Measurements from ENCODE around the gene MAD2L2.
A peak's percentile ranks its signal among the peaks of the same experiment; 100 is the strongest.

Gene MAD2L2

GRCh38 chr1:11681071-11681771, at the start of gene MAD2L2:
Gene MAD2L2 (minus strand): TSS chr1:11681148. CDS start chr1:11680601, 547 bp downstream.
- Histone ChIP-seq H3K4me1 (ENCODE audit: control insufficient read depth, insufficient read depth, low read length) (peaks cover 29% of the 10 kb centered on the region), H3K9me3 (ENCODE audit: control insufficient read depth, insufficient read depth, low read length) (no peaks in the 10 kb centered on the region), H3K36me3 (ENCODE audit: control insufficient read depth, insufficient read depth, low read length) (peaks cover 27% of the 10 kb centered on the region), H3K27me3 (ENCODE audit: control insufficient read depth, insufficient read depth, low read length) (no peaks in the 10 kb centered on the region), H3K4me3 (ENCODE audit: low read depth, low read length) (peak within 1 kb of the TSS; percentile 84), H3K9ac (ENCODE audit: low read depth, low read length) (peak within 1 kb of the TSS; percentile 95)

- Histone ChIP-seq H3K27me3 (ENCODE audit: control insufficient read depth, insufficient read depth, low read length) (no peaks in the 10 kb centered on the region), H3K9ac (ENCODE audit: low read depth, low read length) (no peak overlapping the region), H3K9me3 (ENCODE audit: control insufficient read depth, insufficient read depth, low read length) (no peaks in the 10 kb centered on the region)
Observed at GRCh38 chr1:11730429-11730891, 49.5 kb upstream of the MAD2L2 start.

DNA sequence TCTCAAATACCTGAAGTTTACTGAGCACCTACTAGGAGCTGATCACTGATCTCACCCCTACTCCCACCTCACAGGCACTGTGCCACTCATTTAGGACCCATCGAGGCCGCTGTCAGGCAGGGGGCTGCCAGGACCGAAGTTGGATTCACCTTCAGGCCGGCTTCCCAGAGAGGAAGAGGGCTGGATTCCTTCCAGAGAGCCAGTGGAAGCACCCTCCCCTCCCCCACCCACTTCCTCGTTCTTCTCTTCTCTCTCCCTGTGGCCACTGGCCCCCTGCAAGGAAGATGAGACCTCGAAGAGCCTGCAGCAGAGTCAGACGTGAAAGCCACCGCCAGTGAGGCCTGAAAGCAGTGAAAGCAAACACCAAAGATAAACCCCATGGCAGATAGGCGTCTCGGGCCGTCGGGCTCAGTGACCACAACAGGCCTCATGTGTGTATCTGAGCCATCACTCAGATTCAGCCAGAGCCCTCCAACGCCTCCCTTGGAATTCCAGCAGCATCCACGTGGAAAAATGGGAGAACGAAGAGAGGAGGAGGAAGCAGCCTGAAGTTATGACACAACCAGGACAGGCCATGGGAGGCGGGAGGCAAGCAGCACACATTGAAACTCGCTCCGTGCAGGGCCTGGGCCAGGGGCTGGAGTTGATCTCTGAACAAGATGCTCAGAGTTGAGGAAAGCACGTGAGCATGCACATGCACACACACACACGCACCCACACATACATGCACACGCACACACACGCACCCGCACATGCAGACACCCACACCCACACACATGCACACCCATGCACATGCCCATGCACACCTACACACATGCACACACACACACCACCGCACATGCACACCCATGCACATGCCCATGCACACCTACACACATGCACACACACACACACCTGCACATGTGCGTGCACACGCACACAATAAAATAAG, 48.8 kb upstream of the MAD2L2 start:
- Histone ChIP-seq H3K27me3 (ENCODE audit: control insufficient read depth, insufficient read depth, low read length) (no peaks in the 10 kb centered on the region), H3K36me3 (ENCODE audit: control insufficient read depth, insufficient read depth, low read length) (no peaks in the 10 kb centered on the region), H3K4me1 (ENCODE audit: control insufficient read depth, insufficient read depth, low read length) (peaks cover 25% of the 10 kb centered on the region), H3K4me3 (ENCODE audit: low read depth, low read length) (no peak overlapping the region), H3K9me3 (ENCODE audit: control insufficient read depth, insufficient read depth, low read length) (no peaks in the 10 kb centered on the region), H3K9ac (ENCODE audit: low read depth, low read length) (no peak overlapping the region)

More at GRCh38 chr1:11730429-11730891, 49.5 kb upstream of the MAD2L2 start:
- no peak overlapping the region for H3K4me3 ChIP-seq (ENCODE audit: low read depth, low read length)
- no peaks in the 10 kb centered on the region for H3K36me3 ChIP-seq (ENCODE audit: control insufficient read depth, insufficient read depth, low read length)
- H3K4me1 ChIP-seq (ENCODE audit: control insufficient read depth, insufficient read depth, low read length), result peaks cover 24% of the 10 kb centered on the region

- H3K9me3 ChIP-seq (ENCODE audit: control insufficient read depth, insufficient read depth, low read length), result no peaks in the 10 kb centered on the region
- no peak overlapping the region for H3K9ac ChIP-seq (ENCODE audit: low read depth, low read length)
- H3K4me3 ChIP-seq (ENCODE audit: low read depth, low read length), result no peak overlapping the region
Observed at GRCh38 chr1:11729155-11729497, 48.2 kb upstream of the MAD2L2 start.

DNA sequence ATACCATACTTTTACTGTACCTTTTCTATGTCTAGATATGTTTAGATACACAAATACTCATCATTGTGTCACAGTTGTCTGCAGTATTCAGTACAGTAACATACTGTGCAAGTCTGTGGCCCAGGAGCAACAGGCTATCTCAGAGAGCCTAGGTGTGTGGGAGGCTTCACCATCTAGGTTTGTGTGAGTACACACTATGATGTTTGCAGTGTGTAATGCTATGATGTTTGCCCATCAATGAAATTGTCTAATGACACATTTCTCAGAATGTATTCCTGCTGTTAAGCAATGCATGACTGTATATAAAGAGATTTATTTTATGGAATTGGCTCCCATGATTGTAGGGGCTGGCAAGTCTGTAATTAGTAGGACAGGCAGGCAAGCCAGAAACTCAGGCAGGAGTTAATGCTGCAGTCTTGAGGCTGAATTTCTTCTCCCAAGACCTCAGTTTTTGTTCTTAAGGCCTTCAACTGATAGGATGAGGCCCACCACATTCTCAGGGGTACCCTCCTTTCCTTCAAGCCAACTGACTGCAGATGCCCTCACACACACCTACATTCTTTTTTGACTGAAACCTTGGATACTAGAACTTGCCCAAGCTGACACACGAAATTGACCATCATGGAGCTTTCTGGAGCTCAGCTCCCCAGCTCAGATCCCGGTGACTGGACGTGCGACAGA, 47.3 kb upstream of the MAD2L2 start:
- Histone ChIP-seq H3K4me3 (ENCODE audit: low read depth, low read length) (no peak overlapping the region), H3K9ac (ENCODE audit: low read depth, low read length) (no peak overlapping the region), H3K9me3 (ENCODE audit: control insufficient read depth, insufficient read depth, low read length) (no peaks in the 10 kb centered on the region), H3K27me3 (ENCODE audit: control insufficient read depth, insufficient read depth, low read length) (no peaks in the 10 kb centered on the region), H3K4me1 (ENCODE audit: control insufficient read depth, insufficient read depth, low read length) (peaks cover 25% of the 10 kb centered on the region), H3K36me3 (ENCODE audit: control insufficient read depth, insufficient read depth, low read length) (no peaks in the 10 kb centered on the region)

More at GRCh38 chr1:11729155-11729497, 48.2 kb upstream of the MAD2L2 start:
- H3K36me3 ChIP-seq (ENCODE audit: control insufficient read depth, insufficient read depth, low read length), result no peaks in the 10 kb centered on the region
- no peaks in the 10 kb centered on the region for H3K27me3 ChIP-seq (ENCODE audit: control insufficient read depth, insufficient read depth, low read length)
- H3K4me1 ChIP-seq (ENCODE audit: control insufficient read depth, insufficient read depth, low read length), result peaks cover 25% of the 10 kb centered on the region

GRCh38 chr1:11727119-11727518, 46.2 kb upstream of the MAD2L2 start:
- Histone ChIP-seq H3K4me3 (ENCODE audit: low read depth, low read length) (no peak overlapping the region), H3K36me3 (ENCODE audit: control insufficient read depth, insufficient read depth, low read length) (no peaks in the 10 kb centered on the region), H3K9me3 (ENCODE audit: control insufficient read depth, insufficient read depth, low read length) (no peaks in the 10 kb centered on the region), H3K4me1 (ENCODE audit: control insufficient read depth, insufficient read depth, low read length) (peaks cover 25% of the 10 kb centered on the region), H3K27me3 (ENCODE audit: control insufficient read depth, insufficient read depth, low read length) (no peaks in the 10 kb centered on the region), H3K9ac (ENCODE audit: low read depth, low read length) (no peak overlapping the region)

GRCh38 chr1:11725616-11726015, 44.7 kb upstream of the MAD2L2 start:
- Histone ChIP-seq H3K4me1 (ENCODE audit: control insufficient read depth, insufficient read depth, low read length) (peaks cover 18% of the 10 kb centered on the region), H3K36me3 (ENCODE audit: control insufficient read depth, insufficient read depth, low read length) (peaks cover 4% of the 10 kb centered on the region), H3K9ac (ENCODE audit: low read depth, low read length) (peak overlapping the region; percentile 37)

GRCh38 chr1:11722538-11722937, 41.6 kb upstream of the MAD2L2 start:
- H3K4me1 ChIP-seq (ENCODE audit: control insufficient read depth, insufficient read depth, low read length), result peaks cover 9% of the 10 kb centered on the region
- H3K9ac ChIP-seq (ENCODE audit: low read depth, low read length), result no peak overlapping the region
- H3K36me3 ChIP-seq (ENCODE audit: control insufficient read depth, insufficient read depth, low read length), result peaks cover 8% of the 10 kb centered on the region
- H3K27me3 ChIP-seq (ENCODE audit: control insufficient read depth, insufficient read depth, low read length), result no peaks in the 10 kb centered on the region
- no peak overlapping the region for H3K4me3 ChIP-seq (ENCODE audit: low read depth, low read length)
- H3K9me3 ChIP-seq (ENCODE audit: control insufficient read depth, insufficient read depth, low read length), result no peaks in the 10 kb centered on the region

More at GRCh38 chr1:11725616-11726015, 44.7 kb upstream of the MAD2L2 start:
- H3K4me3 ChIP-seq (ENCODE audit: low read depth, low read length), result no peak overlapping the region
- no peaks in the 10 kb centered on the region for H3K27me3 ChIP-seq (ENCODE audit: control insufficient read depth, insufficient read depth, low read length)
- H3K9me3 ChIP-seq (ENCODE audit: control insufficient read depth, insufficient read depth, low read length), result no peaks in the 10 kb centered on the region

GRCh38 chr1:11721311-11721710, 40.4 kb upstream of the MAD2L2 start:
- H3K36me3 ChIP-seq (ENCODE audit: control insufficient read depth, insufficient read depth, low read length), result peaks cover 8% of the 10 kb centered on the region
- no peaks in the 10 kb centered on the region for H3K27me3 ChIP-seq (ENCODE audit: control insufficient read depth, insufficient read depth, low read length)
- H3K4me3 ChIP-seq (ENCODE audit: low read depth, low read length), result no peak overlapping the region
- peaks cover 9% of the 10 kb centered on the region for H3K4me1 ChIP-seq (ENCODE audit: control insufficient read depth, insufficient read depth, low read length)
- H3K9me3 ChIP-seq (ENCODE audit: control insufficient read depth, insufficient read depth, low read length), result no peaks in the 10 kb centered on the region
- no peak overlapping the region for H3K9ac ChIP-seq (ENCODE audit: low read depth, low read length)

DNA sequence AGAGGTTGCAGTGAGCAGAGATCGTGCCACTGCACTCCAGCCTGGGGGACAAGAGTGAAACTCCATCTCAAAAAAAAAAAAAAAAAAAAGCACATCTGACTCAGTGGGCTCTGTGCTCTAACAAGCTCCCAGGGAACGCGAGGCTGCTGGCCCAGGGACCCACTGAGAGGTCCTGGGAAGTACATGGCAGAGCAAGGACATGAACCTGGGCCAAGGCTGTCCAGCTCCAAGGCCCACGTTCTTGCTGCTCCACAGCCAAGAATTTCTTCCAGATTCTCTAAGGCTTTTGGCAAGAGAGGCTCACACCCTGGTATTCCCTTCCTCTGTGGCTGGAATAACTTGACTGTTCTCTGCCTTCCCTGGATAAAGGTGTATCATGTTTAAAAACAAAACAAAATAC, 39.6 kb upstream of the MAD2L2 start:
- Histone ChIP-seq H3K36me3 (ENCODE audit: control insufficient read depth, insufficient read depth, low read length) (peaks cover 8% of the 10 kb centered on the region), H3K4me1 (ENCODE audit: control insufficient read depth, insufficient read depth, low read length) (peaks cover 4% of the 10 kb centered on the region), H3K4me3 (ENCODE audit: low read depth, low read length) (no peak overlapping the region), H3K27me3 (ENCODE audit: control insufficient read depth, insufficient read depth, low read length) (no peaks in the 10 kb centered on the region), H3K9ac (ENCODE audit: low read depth, low read length) (no peak overlapping the region), H3K9me3 (ENCODE audit: control insufficient read depth, insufficient read depth, low read length) (no peaks in the 10 kb centered on the region)

DNA sequence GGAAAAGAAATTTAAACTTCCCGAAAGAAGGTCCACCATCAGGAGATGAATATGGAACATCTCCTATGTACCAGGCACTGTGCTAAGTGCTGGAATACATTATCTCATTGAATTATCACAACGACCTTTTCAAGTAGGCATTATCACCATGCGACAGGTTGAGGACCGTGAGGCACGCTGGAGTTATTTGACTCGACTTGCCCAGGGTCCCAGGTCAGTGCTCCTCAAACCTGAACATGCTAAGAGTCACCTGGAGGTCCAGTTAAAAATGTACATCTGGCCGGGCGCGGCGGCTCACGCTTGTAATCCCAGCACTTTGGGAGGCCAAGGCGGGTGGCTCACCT, 39.1 kb upstream of the MAD2L2 start:
- Histone ChIP-seq H3K9ac (ENCODE audit: low read depth, low read length) (no peak overlapping the region), H3K4me3 (ENCODE audit: low read depth, low read length) (no peak overlapping the region), H3K4me1 (ENCODE audit: control insufficient read depth, insufficient read depth, low read length) (peaks cover 3% of the 10 kb centered on the region), H3K27me3 (ENCODE audit: control insufficient read depth, insufficient read depth, low read length) (no peaks in the 10 kb centered on the region), H3K9me3 (ENCODE audit: control insufficient read depth, insufficient read depth, low read length) (no peaks in the 10 kb centered on the region), H3K36me3 (ENCODE audit: control insufficient read depth, insufficient read depth, low read length) (peaks cover 11% of the 10 kb centered on the region)

Measured in iPS-15b (cell line).